PC-3 (cell line): ENCODE data around the gene CTSD. TPM values are rescaled to one million over a fixed set of nuclear protein-coding genes. Genes with fewer than 3 reads are reported as not detected.

Experiments used
- ATAC-seq: fragments of 200-7000 bp; cut with Tn5 transposase; 2 replicates; pipeline ENCODE4 v1.9.1; 2020; ENCODE audit warnings: mild to moderate bottlenecking, moderate library complexity
- BruUV-seq: library from RNA; stranded (reverse); fragments of 400-500 nt; replicated peaks from 2 replicates; lab custom pipeline; 2021; lab: Mats Ljungman, UMichigan
- CTCF ChIA-PET: fragments of 300-600 bp; sonication (Branson Sonifier 250); formaldehyde crosslinking; loops from one replicate; lab custom pipeline; 2022; ENCODE audit warnings: antibody characterized with exemption; lab: Charles Lee
- POLR2A ChIA-PET: fragments of 300-600 bp; sonication (Branson Sonifier 250); formaldehyde crosslinking; loops from one replicate; lab custom pipeline; 2022; ENCODE audit warnings: antibody characterized with exemption; ENCODE audit not compliant: unreplicated experiment; lab: Charles Lee
- DNase-seq: peaks from one replicate; pipeline ENCODE4 v3.0.0-alpha.2; 2015
- H2AFZ ChIP-seq: fragments of 300-600 bp; sonication (generic); 2 replicates; pipeline ENCODE4 v1.6.0; 2016; ENCODE audit warnings: antibody characterized with exemption, low read length
- H3F3A ChIP-seq: fragments of 300-600 bp; sonication (generic); one replicate; pipeline ENCODE4 v1.6.0; 2017; ENCODE audit warnings: antibody characterized with exemption, low read length, control low read depth, mild to moderate bottlenecking; ENCODE audit not compliant: unreplicated experiment
- H3K27ac ChIP-seq: fragments of 300-600 bp; sonication (generic); 2 replicates; pipeline ENCODE4 v1.5.1; 2016; ENCODE audit warnings: mild to moderate bottlenecking, low read length
- H3K27me3 ChIP-seq: fragments of 300-600 bp; sonication (generic); 2 replicates; pipeline ENCODE4 v1.6.1; 2016; ENCODE audit warnings: low read length, mixed read lengths
- H3K36me3 ChIP-seq: fragments of 300-600 bp; sonication (generic); 2 replicates; pipeline ENCODE4 v1.6.1; 2016; ENCODE audit warnings: low read depth, mixed run types, low read length, mixed read lengths
- H3K4me1 ChIP-seq: fragments of 300-600 bp; sonication (generic); 2 replicates; pipeline ENCODE4 v1.5.1; 2016; ENCODE audit warnings: low read length; ENCODE audit not compliant: insufficient read depth
- H3K4me2 ChIP-seq: fragments of 300-600 bp; sonication (generic); 2 replicates; pipeline ENCODE4 v1.6.0; 2016; ENCODE audit warnings: low read length
- H3K4me3 ChIP-seq: fragments of 300-600 bp; sonication (generic); 2 replicates; pipeline ENCODE4 v1.5.1; 2016; ENCODE audit warnings: mild to moderate bottlenecking, low read length, mixed read lengths
- H3K79me2 ChIP-seq: fragments of 300-600 bp; sonication (generic); 2 replicates; pipeline ENCODE4 v1.6.1; 2017; ENCODE audit warnings: low read length, mixed read lengths
- H3K9ac ChIP-seq: fragments of 300-600 bp; sonication (generic); 2 replicates; pipeline ENCODE4 v1.6.0; 2016; ENCODE audit warnings: mild to moderate bottlenecking, low read length
- H3K9me2 ChIP-seq: fragments of 300-600 bp; sonication (generic); replicated peaks from 2 replicates; pipeline ENCODE4 v1.6.1; 2016; ENCODE audit warnings: mixed run types, low read length, mixed read lengths
- H3K9me3 ChIP-seq: fragments of 300-600 bp; sonication (generic); 2 replicates; pipeline ENCODE4 v1.6.1; 2016; ENCODE audit warnings: low read length, mixed read lengths
- H4K20me1 ChIP-seq: fragments of 300-600 bp; sonication (generic); 2 replicates; pipeline ENCODE4 v1.6.1; 2016; ENCODE audit warnings: low read length, mixed read lengths
- EZH2 ChIP-seq: fragments of 300-600 bp; sonication (generic); IDR thresholded peaks from one replicate; pipeline ENCODE4 v1.6.1; 2017; ENCODE audit warnings: antibody characterized with exemption, mild to moderate bottlenecking, low read length; ENCODE audit not compliant: unreplicated experiment
- EZH2phosphoT487 ChIP-seq: fragments of 300-600 bp; sonication (generic); IDR thresholded peaks from 2 replicates; pipeline ENCODE4 v1.6.1; 2018; ENCODE audit warnings: mild to moderate bottlenecking, antibody characterized with exemption, low read length, borderline replicate concordance
- intact Hi-C: fragments of 100-400 bp; cut with micrococcal nuclease; formaldehyde crosslinking; loops from 2 replicates; pipeline ENCODE4 v1.9.0; 2023
- total RNA-seq: library from RNA; depleted of rRNA; stranded (reverse); fragments of >200 nt; gene quantifications from 2 replicates; pipeline ENCODE4 v1.2.3, GENCODE V29; 2014
- TF ChIP-seq, protein P1 (sequence below): fragments of 300-600 bp; sonication (generic); conservative IDR thresholded peaks from 2 replicates; pipeline ENCODE4 v1.5.1; 2017; ENCODE audit warnings: antibody characterized with exemption, low read depth, mild to moderate bottlenecking, low read length

Gene CTSD
- total RNA-seq, 1 experiment from 2014 or later, result 308 TPM

DNA sequence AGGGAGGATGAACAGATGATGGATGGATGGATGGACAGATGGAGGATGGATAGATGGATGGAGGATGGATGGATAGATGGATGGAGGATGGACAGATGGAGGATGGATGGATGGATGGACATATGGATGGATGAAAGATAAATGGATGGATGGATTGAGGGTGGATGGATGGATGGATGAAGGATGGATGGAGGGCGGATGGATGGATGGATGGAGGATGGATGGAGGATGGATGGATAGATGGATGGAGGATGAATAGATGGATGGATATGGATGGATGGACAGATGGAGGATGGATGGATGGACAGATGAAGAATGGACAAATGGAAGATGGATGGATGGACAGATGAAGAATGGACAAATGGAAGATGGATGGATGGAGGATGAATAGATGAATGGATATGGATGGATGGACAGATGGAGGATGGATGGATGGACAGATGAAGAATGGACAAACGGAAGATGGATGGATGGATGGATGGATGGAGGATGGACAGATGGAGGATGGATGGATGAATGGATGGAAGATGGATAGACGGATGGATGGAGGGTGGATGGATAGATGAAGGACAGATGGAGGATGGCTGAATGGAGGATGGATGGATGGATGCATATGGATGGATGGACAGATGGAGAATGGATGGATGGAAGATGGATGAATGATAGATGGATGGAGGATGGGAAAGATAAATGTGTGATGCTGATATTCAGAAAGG lies 20.7 kb downstream of the CTSD start:
- CTCF ChIA-PET, result no interaction called here
- no peaks in the 10 kb centered on the region for H3K9me3 ChIP-seq
- H3K79me2 ChIP-seq, result no peaks in the 10 kb centered on the region
- H2AFZ ChIP-seq, result no peak overlapping the region
- H3F3A ChIP-seq, result no peaks in the 10 kb centered on the region
- H4K20me1 ChIP-seq, result no peaks in the 10 kb centered on the region
- H3K4me2 ChIP-seq, result no peak overlapping the region
- TF ChIP-seq EZH2 (no peak), EZH2phosphoT487 (no peak)
- TF ChIP-seq, protein P1, sequence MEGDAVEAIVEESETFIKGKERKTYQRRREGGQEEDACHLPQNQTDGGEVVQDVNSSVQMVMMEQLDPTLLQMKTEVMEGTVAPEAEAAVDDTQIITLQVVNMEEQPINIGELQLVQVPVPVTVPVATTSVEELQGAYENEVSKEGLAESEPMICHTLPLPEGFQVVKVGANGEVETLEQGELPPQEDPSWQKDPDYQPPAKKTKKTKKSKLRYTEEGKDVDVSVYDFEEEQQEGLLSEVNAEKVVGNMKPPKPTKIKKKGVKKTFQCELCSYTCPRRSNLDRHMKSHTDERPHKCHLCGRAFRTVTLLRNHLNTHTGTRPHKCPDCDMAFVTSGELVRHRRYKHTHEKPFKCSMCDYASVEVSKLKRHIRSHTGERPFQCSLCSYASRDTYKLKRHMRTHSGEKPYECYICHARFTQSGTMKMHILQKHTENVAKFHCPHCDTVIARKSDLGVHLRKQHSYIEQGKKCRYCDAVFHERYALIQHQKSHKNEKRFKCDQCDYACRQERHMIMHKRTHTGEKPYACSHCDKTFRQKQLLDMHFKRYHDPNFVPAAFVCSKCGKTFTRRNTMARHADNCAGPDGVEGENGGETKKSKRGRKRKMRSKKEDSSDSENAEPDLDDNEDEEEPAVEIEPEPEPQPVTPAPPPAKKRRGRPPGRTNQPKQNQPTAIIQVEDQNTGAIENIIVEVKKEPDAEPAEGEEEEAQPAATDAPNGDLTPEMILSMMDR, result no peak
- H3K27ac ChIP-seq, result no peak overlapping the region
- no peak for DNase-seq
- no peak overlapping the region for H3K9ac ChIP-seq
- 0 out of 2 replicates have a peak, but pooled peaks cover 4% of the 10 kb centered on the region for H3K27me3 ChIP-seq
- no peak for ATAC-seq
- intact Hi-C loops, result no loop called here
- H3K4me3 ChIP-seq, result no peak overlapping the region
- H3K36me3 ChIP-seq, result no peaks in the 10 kb centered on the region
- POLR2A ChIA-PET, result no interaction called here
- no peaks in the 10 kb centered on the region for H3K9me2 ChIP-seq
- BruUV-seq, result no TSS peak
- no peaks in the 10 kb centered on the region for H3K4me1 ChIP-seq

GRCh38 chr11:1742371-1742770 lies 21.4 kb downstream of the CTSD start:
- ATAC-seq, result no peak
- Histone ChIP-seq H3K79me2 (no peaks in the 10 kb centered on the region), H3K4me3 (no peak overlapping the region), H4K20me1 (no peaks in the 10 kb centered on the region), H3F3A (no peaks in the 10 kb centered on the region), H3K36me3 (no peaks in the 10 kb centered on the region), H3K9me2 (no peaks in the 10 kb centered on the region), H3K27ac (no peak overlapping the region), H2AFZ (no peak overlapping the region), H3K4me2 (no peak overlapping the region), H3K9me3 (no peaks in the 10 kb centered on the region), H3K4me1 (no peaks in the 10 kb centered on the region), H3K9ac (no peak overlapping the region), H3K27me3 (peaks cover 5% of the 10 kb centered on the region; the same call in 1 of the 2 replicates)
- ChIA-PET POLR2A (no interaction called here), CTCF (no interaction called here)
- no peak for TF ChIP-seq EZH2phosphoT487
- TF ChIP-seq EZH2, result no peak
- TF ChIP-seq, protein P1, result no peak
- DNase-seq, result no peak
- no TSS peak for BruUV-seq
- intact Hi-C loops, result no loop called here

GRCh38 chr11:1741741-1742140 lies 22.0 kb downstream of the CTSD start:
- H3K4me1 ChIP-seq, result no peaks in the 10 kb centered on the region
- H3K27me3 ChIP-seq, result peaks cover 8% of the 10 kb centered on the region; the same call in 1 of the 2 replicates
- no peaks in the 10 kb centered on the region for H3K9me3 ChIP-seq
- no peak overlapping the region for H3K27ac ChIP-seq
- ChIA-PET CTCF (no interaction called here), POLR2A (no interaction called here)
- no peaks in the 10 kb centered on the region for H4K20me1 ChIP-seq
- H3K36me3 ChIP-seq, result no peaks in the 10 kb centered on the region
- TF ChIP-seq EZH2, result no peak
- TF ChIP-seq, protein P1, result no peak
- TF ChIP-seq EZH2phosphoT487, result no peak
- H3K9me2 ChIP-seq, result no peaks in the 10 kb centered on the region
- BruUV-seq, result no TSS peak
- intact Hi-C loops, result no loop called here
- no peak for ATAC-seq
- H3K79me2 ChIP-seq, result no peaks in the 10 kb centered on the region
- no peaks in the 10 kb centered on the region for H3F3A ChIP-seq
- no peak overlapping the region for H2AFZ ChIP-seq
- H3K4me2 ChIP-seq, result no peak overlapping the region
- DNase-seq, result no peak
- no peak overlapping the region for H3K9ac ChIP-seq
- H3K4me3 ChIP-seq, result no peak overlapping the region
